Endothelial cell (in vitro differentiated cells): ENCODE measurements around the gene THRB. TPM values are rescaled to one million over a fixed set of nuclear protein-coding genes. Genes with fewer than 3 reads are reported as not detected.

Source experiments
- DNase-seq: peaks from one replicate; pipeline ENCODE4 v3.0.0; 2021; ENCODE audit warnings: low spot score
- H3K27ac Mint-ChIP-seq: one replicate; pipeline ENCODE4 v1.8.0; 2021; ENCODE audit warnings: mixed read lengths, inconsistent platforms; ENCODE audit not compliant: unreplicated experiment
- H3K27me3 Mint-ChIP-seq: one replicate; pipeline ENCODE4 v1.8.0; 2021; ENCODE audit warnings: mild to moderate bottlenecking, moderate library complexity, mixed read lengths, inconsistent platforms; ENCODE audit not compliant: unreplicated experiment
- H3K36me3 Mint-ChIP-seq: one replicate; pipeline ENCODE4 v1.8.0; 2021; ENCODE audit warnings: mild to moderate bottlenecking, low read depth, mixed read lengths, inconsistent platforms; ENCODE audit not compliant: unreplicated experiment
- H3K4me1 Mint-ChIP-seq: one replicate; pipeline ENCODE4 v1.8.0; 2021; ENCODE audit warnings: mild to moderate bottlenecking, mixed read lengths, inconsistent platforms; ENCODE audit not compliant: unreplicated experiment
- H3K4me3 Mint-ChIP-seq: one replicate; pipeline ENCODE4 v1.8.0; 2021; ENCODE audit warnings: mild to moderate bottlenecking, mixed read lengths, inconsistent platforms; ENCODE audit not compliant: unreplicated experiment
- H3K9me3 Mint-ChIP-seq: one replicate; pipeline ENCODE4 v1.8.0; 2021; ENCODE audit warnings: mixed read lengths, inconsistent platforms; ENCODE audit not compliant: unreplicated experiment
- CTCF ChIP-seq: fragments of 200-600 bp; sonication (generic); IDR thresholded peaks from one replicate; pipeline ENCODE4 v1.5.0; 2021; ENCODE audit warnings: antibody characterized with exemption; ENCODE audit not compliant: unreplicated experiment
- total RNA-seq: library from RNA; stranded (reverse); fragmentation: NEBNext Ultra II Directional; extraction: Animal tissue kit (Norgen Biotek cat#: 25700); gene quantifications from one replicate; pipeline ENCODE4 v1.2.1, GENCODE V29; 2021; ENCODE audit not compliant: unreplicated experiment

THRB gene
- total RNA-seq, 1 donor from 2014 or later = 0.38 TPM

- no peak overlapping the region for H3K4me3 Mint-ChIP-seq
- no peaks in the 10 kb centered on the region for H3K36me3 Mint-ChIP-seq
- peaks cover 19% of the 10 kb centered on the region for H3K4me1 Mint-ChIP-seq
- H3K27me3 Mint-ChIP-seq = peaks cover 9% of the 10 kb centered on the region
- TF ChIP-seq CTCF = no peak
- no peak overlapping the region for H3K27ac Mint-ChIP-seq
- H3K9me3 Mint-ChIP-seq = no peaks in the 10 kb centered on the region
- no peak for DNase-seq
Observed at GRCh38 chr3:24525022-24525421, 30.4 kb upstream of the THRB start.

- Mint-ChIP-seq H3K27me3 (peaks cover 9% of the 10 kb centered on the region), H3K36me3 (no peaks in the 10 kb centered on the region), H3K27ac (no peak overlapping the region), H3K4me3 (no peak overlapping the region), H3K4me1 (peaks cover 19% of the 10 kb centered on the region), H3K9me3 (no peaks in the 10 kb centered on the region)
- TF ChIP-seq CTCF = no peak
- DNase-seq = no peak
Observed at GRCh38 chr3:24523988-24524727, 29.5 kb upstream of the THRB start.

- H3K27ac Mint-ChIP-seq = no peak overlapping the region
- no peak overlapping the region for H3K4me3 Mint-ChIP-seq
- no peak for TF ChIP-seq CTCF
- H3K9me3 Mint-ChIP-seq = no peaks in the 10 kb centered on the region
- DNase-seq = no peak
- H3K4me1 Mint-ChIP-seq = peaks cover 16% of the 10 kb centered on the region
- no peaks in the 10 kb centered on the region for H3K36me3 Mint-ChIP-seq
- peaks cover 9% of the 10 kb centered on the region for H3K27me3 Mint-ChIP-seq
Observed at GRCh38 chr3:24523215-24523614, 28.6 kb upstream of the THRB start.

- TF ChIP-seq CTCF = no peak
- peak overlapping the region; percentile 44 for H3K4me3 Mint-ChIP-seq
- H3K27ac Mint-ChIP-seq = no peak overlapping the region
- DNase-seq = peak; percentile 19
- H3K4me1 Mint-ChIP-seq = peaks cover 16% of the 10 kb centered on the region
- H3K27me3 Mint-ChIP-seq = peaks cover 9% of the 10 kb centered on the region
- no peaks in the 10 kb centered on the region for H3K9me3 Mint-ChIP-seq
- no peaks in the 10 kb centered on the region for H3K36me3 Mint-ChIP-seq
Observed at GRCh38 chr3:24522146-24522579, 27.5 kb upstream of the THRB start.

GRCh38 chr3:24521420-24522145, 26.9 kb upstream of the THRB start:
- DNase-seq = peak; percentile 56
- Mint-ChIP-seq H3K9me3 (no peaks in the 10 kb centered on the region), H3K4me3 (peak overlapping the region; percentile 85), H3K27ac (no peak overlapping the region), H3K27me3 (peaks cover 10% of the 10 kb centered on the region), H3K4me1 (peaks cover 20% of the 10 kb centered on the region), H3K36me3 (no peaks in the 10 kb centered on the region)
- no peak for TF ChIP-seq CTCF
